ENCODE measurements around the gene DDX51.

- no peak for TF ChIP-seq POLR2AphosphoS5 (IDR thresholded peaks at IDR 0.05; ENCODE audit: low read depth, low read length)
- TF ChIP-seq, protein P1, sequence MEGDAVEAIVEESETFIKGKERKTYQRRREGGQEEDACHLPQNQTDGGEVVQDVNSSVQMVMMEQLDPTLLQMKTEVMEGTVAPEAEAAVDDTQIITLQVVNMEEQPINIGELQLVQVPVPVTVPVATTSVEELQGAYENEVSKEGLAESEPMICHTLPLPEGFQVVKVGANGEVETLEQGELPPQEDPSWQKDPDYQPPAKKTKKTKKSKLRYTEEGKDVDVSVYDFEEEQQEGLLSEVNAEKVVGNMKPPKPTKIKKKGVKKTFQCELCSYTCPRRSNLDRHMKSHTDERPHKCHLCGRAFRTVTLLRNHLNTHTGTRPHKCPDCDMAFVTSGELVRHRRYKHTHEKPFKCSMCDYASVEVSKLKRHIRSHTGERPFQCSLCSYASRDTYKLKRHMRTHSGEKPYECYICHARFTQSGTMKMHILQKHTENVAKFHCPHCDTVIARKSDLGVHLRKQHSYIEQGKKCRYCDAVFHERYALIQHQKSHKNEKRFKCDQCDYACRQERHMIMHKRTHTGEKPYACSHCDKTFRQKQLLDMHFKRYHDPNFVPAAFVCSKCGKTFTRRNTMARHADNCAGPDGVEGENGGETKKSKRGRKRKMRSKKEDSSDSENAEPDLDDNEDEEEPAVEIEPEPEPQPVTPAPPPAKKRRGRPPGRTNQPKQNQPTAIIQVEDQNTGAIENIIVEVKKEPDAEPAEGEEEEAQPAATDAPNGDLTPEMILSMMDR (IDR thresholded peaks at IDR 0.05 in 2 of 3, conservative IDR thresholded peaks at IDR 0.05 in 1 of 3; ENCODE audit: borderline replicate concordance in 1 of 3, insufficient read depth in 1 of 3, low read depth in 2 of 3, low read length in 2 of 3): no peak
- TF ChIP-seq, protein P2, sequence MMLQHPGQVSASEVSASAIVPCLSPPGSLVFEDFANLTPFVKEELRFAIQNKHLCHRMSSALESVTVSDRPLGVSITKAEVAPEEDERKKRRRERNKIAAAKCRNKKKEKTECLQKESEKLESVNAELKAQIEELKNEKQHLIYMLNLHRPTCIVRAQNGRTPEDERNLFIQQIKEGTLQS (IDR thresholded peaks at IDR 0.05): no peak
- no peak for TF ChIP-seq ZNF274 (IDR thresholded peaks at IDR 0.05; ENCODE audit: low read depth, low read length)
- TF ChIP-seq ELF1 (IDR thresholded peaks at IDR 0.05; ENCODE audit: borderline replicate concordance, low read depth): no peak
- TF ChIP-seq YY1 (IDR thresholded peaks at IDR 0.05; ENCODE audit: extremely low read depth, insufficient replicate concordance, low read depth, low read length): no peak
- no peak for TF ChIP-seq CEBPB (IDR thresholded peaks at IDR 0.05; ENCODE audit: low read depth)
- TF ChIP-seq SP1 (IDR thresholded peaks at IDR 0.05; ENCODE audit: low read depth): no peak
- TF ChIP-seq ZFX (IDR thresholded peaks at IDR 0.05): no peak
- TF ChIP-seq POLR2A (IDR thresholded peaks at IDR 0.05; ENCODE audit: borderline replicate concordance, extremely low read depth, insufficient read depth, insufficient read length): no peak
Observed at GRCh38 chr12:132118876-132119275, 25.2 kb downstream of the DDX51 start.

All from HCT116 (cell line).